CD14-positive monocyte (primary cell): Measurements from ENCODE around the gene KIRREL1. TPM values are rescaled to one million over a fixed set of nuclear protein-coding genes. Genes with fewer than 3 reads are reported as not detected.

ENCODE experiments used
- DNase-seq, 3 donors: peaks; one replicate each; pipeline ENCODE4 v3.0.0-alpha.2; 2011 to 2022
- H2AFZ ChIP-seq: 2 replicates; pipeline ENCODE4 v1.6.0; 2012; ENCODE audit warnings: mild to moderate bottlenecking, low read depth, low read length, inconsistent platforms; ENCODE audit not compliant: insufficient read depth, poor library complexity, severe bottlenecking
- H3K27ac ChIP-seq, 2 donors: 1 replicate in 1 of 2; 2 replicates in 1 of 2; pipeline ENCODE4 v1.5.1; 2012 to 2013; ENCODE audit warnings: low read length in 2 of 2, control low read depth in 1 of 2, inconsistent platforms in 1 of 2, low read depth in 1 of 2, mild to moderate bottlenecking in 1 of 2
- H3K27me3 ChIP-seq, 2 donors: one replicate each; pipeline versions ENCODE4 v1.6.0 to v1.6.1; 2011 to 2013; ENCODE audit warnings: low read length in 2 of 2; ENCODE audit not compliant: control insufficient read depth in 2 of 2, insufficient read depth in 2 of 2
- H3K36me3 ChIP-seq, 2 donors: replicated peaks in 1 of 2; 1 replicate in 1 of 2; 2 replicates in 1 of 2; pipeline versions ENCODE4 v1.5.1 to v1.6.1; 2012 to 2013; ENCODE audit warnings: low read length in 2 of 2, control low read depth in 1 of 2, inconsistent platforms in 1 of 2, mild to moderate bottlenecking in 1 of 2; ENCODE audit not compliant: insufficient read depth in 2 of 2, control insufficient read depth in 1 of 2
- H3K4me1 ChIP-seq, 2 donors: 1 replicate in 1 of 2; 2 replicates in 1 of 2; pipeline versions ENCODE4 v1.5.1 to v1.6.1; 2012 to 2013; ENCODE audit warnings: low read length in 2 of 2, control low read depth in 1 of 2, inconsistent platforms in 1 of 2, mild to moderate bottlenecking in 1 of 2, moderate library complexity in 1 of 2; ENCODE audit not compliant: insufficient read depth in 2 of 2, control insufficient read depth in 1 of 2
- H3K4me2 ChIP-seq: replicated peaks from 2 replicates; pipeline ENCODE3; 2012; ENCODE audit warnings: low read length, moderate library complexity, mild to moderate bottlenecking; ENCODE audit not compliant: poor library complexity, severe bottlenecking; ENCODE audit errors: extremely low read depth
- H3K4me3 ChIP-seq, 3 experiments: fragments of 200-600 bp in 1 of 3; sonication (generic) in 1 of 3; replicated peaks in 1 of 3; 1 replicate in 2 of 3; 2 replicates in 1 of 3; pipeline ENCODE4 v1.5.1; 2011 to 2013; ENCODE audit warnings: low read length in 3 of 3, mild to moderate bottlenecking in 3 of 3, control low read depth in 2 of 3, low read depth in 2 of 3, inconsistent platforms in 1 of 3, moderate library complexity in 1 of 3
- H3K79me2 ChIP-seq: 2 replicates; pipeline ENCODE4 v1.6.0; 2012; ENCODE audit warnings: mild to moderate bottlenecking, control low read depth, inconsistent platforms, low read length, moderate library complexity; ENCODE audit not compliant: insufficient read depth
- H3K9ac ChIP-seq: 2 replicates; pipeline ENCODE4 v1.6.0; 2017; ENCODE audit warnings: low read length, mild to moderate bottlenecking; ENCODE audit not compliant: insufficient read depth, poor library complexity, severe bottlenecking
- H3K9me3 ChIP-seq, 2 donors: replicated peaks in 1 of 2; 1 replicate in 1 of 2; 2 replicates in 1 of 2; pipeline versions ENCODE4 v1.5.1 to v1.6.1; 2012 to 2013; ENCODE audit warnings: low read length in 2 of 2, control low read depth in 1 of 2; ENCODE audit not compliant: control insufficient read depth in 1 of 2, insufficient read depth in 1 of 2
- H4K20me1 ChIP-seq: 2 replicates; pipeline ENCODE4 v1.6.0; 2012; ENCODE audit warnings: mild to moderate bottlenecking, low read length, control low read depth, moderate library complexity; ENCODE audit not compliant: insufficient read depth
- H3K27ac Mint-ChIP-seq, 7 donors: one replicate each; pipeline ENCODE4 v1.8.0; 2020; ENCODE audit warnings: mild to moderate bottlenecking in 7 of 7, mixed read lengths in 7 of 7, moderate library complexity in 6 of 7, inconsistent platforms in 2 of 7
- H3K27me3 Mint-ChIP-seq, 3 donors: one replicate each; pipeline ENCODE4 v1.8.0; 2021 to 2022; ENCODE audit warnings: low read depth in 3 of 3, mild to moderate bottlenecking in 3 of 3, mixed read lengths in 3 of 3, moderate library complexity in 3 of 3, inconsistent platforms in 1 of 3
- H3K36me3 Mint-ChIP-seq, 2 donors: one replicate each; pipeline ENCODE4 v1.8.0; 2020; ENCODE audit warnings: mixed read lengths in 2 of 2, inconsistent platforms in 1 of 2, mild to moderate bottlenecking in 1 of 2
- H3K4me1 Mint-ChIP-seq: one replicate; pipeline ENCODE4 v1.8.0; 2020; ENCODE audit warnings: mild to moderate bottlenecking, mixed read lengths
- H3K4me3 Mint-ChIP-seq, 2 donors: one replicate each; pipeline ENCODE4 v1.8.0; 2020; ENCODE audit warnings: mild to moderate bottlenecking in 2 of 2, mixed read lengths in 2 of 2, moderate library complexity in 1 of 2
- H3K9me3 Mint-ChIP-seq, 7 donors: one replicate each; pipeline ENCODE4 v1.8.0; 2020 to 2022; ENCODE audit warnings: mixed read lengths in 7 of 7, mild to moderate bottlenecking in 6 of 7, moderate library complexity in 6 of 7, inconsistent platforms in 2 of 7
- WGBS: methylation state at CpG from one replicate; pipeline ENCODE4 v1.1.5; 2013; ENCODE audit warnings: missing lambda C conversion rate; ENCODE audit not compliant: insufficient coverage; 5-methylcytosine and 5-hydroxymethylcytosine counted together
- intact Hi-C, 2 donors: fragments of 100-400 bp; cut with micrococcal nuclease; formaldehyde crosslinking; loops; one replicate each; pipeline versions ENCODE4 v1.15.0 to v1.15.1; 2023
- polyA plus RNA-seq, 3 donors: library from polyadenylated mRNA; depleted of rRNA in 1 of 3; unstranded in 2 of 3; stranded (reverse) in 1 of 3; fragments of 300-500 nt in 2 of 3; fragments of >200 nt in 1 of 3; fragmentation: Illumina TruSeq in 2 of 3; gene quantifications; 1 replicate in 2 of 3; 2 replicates in 1 of 3; pipeline ENCODE4 v1.2.3, GENCODE V29; 2012 to 2021
- TF ChIP-seq, protein P1 (sequence below): fragments of 200-600 bp; IDR thresholded peaks from one replicate; pipeline ENCODE4 v1.8.0; 2022; ENCODE audit warnings: antibody characterized with exemption, mild to moderate bottlenecking

KIRREL1 gene
- polyA plus RNA-seq, 3 donors = not detected

GRCh38 chr1:158016651-158017335 lies 23.3 kb downstream of the KIRREL1 start:
- WGBS = 57% methylated on average over 7 of the region's 10 CpGs
- Histone ChIP-seq H3K4me1 (peaks cover 0 to 7% of the 10 kb centered on the region in 2 donors), H3K79me2 (no peaks in the 10 kb centered on the region), H3K36me3 (no peaks in the 10 kb centered on the region), H3K9ac (no peak overlapping the region), H3K27me3 (no peaks in the 10 kb centered on the region), H3K9me3 (no peaks in the 10 kb centered on the region), H3K4me3 (no peak overlapping the region), H4K20me1 (no peaks in the 10 kb centered on the region), H3K4me2 (no peak overlapping the region), H2AFZ (no peak overlapping the region), H3K27ac (no peak overlapping the region)
- H3K36me3 Mint-ChIP-seq = no peaks in the 10 kb centered on the region
- TF ChIP-seq, protein P1, sequence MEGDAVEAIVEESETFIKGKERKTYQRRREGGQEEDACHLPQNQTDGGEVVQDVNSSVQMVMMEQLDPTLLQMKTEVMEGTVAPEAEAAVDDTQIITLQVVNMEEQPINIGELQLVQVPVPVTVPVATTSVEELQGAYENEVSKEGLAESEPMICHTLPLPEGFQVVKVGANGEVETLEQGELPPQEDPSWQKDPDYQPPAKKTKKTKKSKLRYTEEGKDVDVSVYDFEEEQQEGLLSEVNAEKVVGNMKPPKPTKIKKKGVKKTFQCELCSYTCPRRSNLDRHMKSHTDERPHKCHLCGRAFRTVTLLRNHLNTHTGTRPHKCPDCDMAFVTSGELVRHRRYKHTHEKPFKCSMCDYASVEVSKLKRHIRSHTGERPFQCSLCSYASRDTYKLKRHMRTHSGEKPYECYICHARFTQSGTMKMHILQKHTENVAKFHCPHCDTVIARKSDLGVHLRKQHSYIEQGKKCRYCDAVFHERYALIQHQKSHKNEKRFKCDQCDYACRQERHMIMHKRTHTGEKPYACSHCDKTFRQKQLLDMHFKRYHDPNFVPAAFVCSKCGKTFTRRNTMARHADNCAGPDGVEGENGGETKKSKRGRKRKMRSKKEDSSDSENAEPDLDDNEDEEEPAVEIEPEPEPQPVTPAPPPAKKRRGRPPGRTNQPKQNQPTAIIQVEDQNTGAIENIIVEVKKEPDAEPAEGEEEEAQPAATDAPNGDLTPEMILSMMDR = no peak
- H3K4me3 Mint-ChIP-seq = no peak overlapping the region
- peaks cover 6 to 11% (median 10%) of the 10 kb centered on the region in 3 donors for H3K27me3 Mint-ChIP-seq
- intact Hi-C loops = no loop called here
- H3K9me3 Mint-ChIP-seq = peaks cover 0 to 1% (median 0%) of the 10 kb centered on the region in 7 donors
- no peak for DNase-seq
- H3K4me1 Mint-ChIP-seq = peaks cover 7% of the 10 kb centered on the region
- no peak overlapping the region for H3K27ac Mint-ChIP-seq

DNA sequence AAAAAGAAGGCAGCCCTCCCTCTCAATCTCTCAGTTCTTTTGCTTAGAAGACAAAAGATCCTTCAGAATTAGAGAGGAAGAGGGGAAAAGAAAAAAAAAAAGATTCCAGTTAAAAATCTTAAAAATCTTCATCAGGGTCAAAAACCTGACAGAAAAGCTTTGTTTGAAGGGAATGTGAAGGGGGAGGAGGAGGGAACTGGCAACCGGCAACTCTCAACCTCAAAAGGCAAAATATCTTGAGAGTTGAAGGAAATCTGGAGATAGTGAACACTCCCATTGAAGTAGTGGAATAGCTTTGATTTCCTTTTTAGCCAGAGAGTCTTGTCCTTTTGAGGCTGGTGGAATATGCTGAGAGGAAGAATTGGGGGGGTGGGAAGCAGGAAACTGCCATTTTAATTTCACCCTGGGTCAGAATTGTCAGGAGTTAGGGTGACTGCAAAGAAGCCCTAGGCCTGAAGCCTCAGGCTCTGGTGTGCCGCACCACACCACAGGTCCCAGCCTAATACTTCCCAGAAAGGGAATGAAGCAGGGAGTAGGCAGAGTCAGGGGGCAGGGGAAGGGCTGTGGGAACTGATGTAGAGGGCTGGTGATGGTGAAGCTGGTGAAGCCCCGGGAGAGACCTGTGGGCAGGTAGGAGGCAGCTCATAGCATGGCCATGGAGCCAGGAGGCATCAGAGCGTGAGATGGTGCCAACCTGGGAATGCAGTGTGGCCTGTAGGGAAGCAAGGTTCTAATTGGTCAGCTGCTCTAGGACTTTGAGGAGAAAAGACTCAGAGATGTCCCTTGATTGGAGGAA lies 24.6 kb downstream of the KIRREL1 start:
- H3K27ac ChIP-seq = no peak overlapping the region
- Mint-ChIP-seq H3K9me3 (peaks cover 0 to 1% (median 0%) of the 10 kb centered on the region in 7 donors), H3K27ac (peak overlapping the region in 2 of 7 donors; percentile 14 to 15), H3K27me3 (peaks cover 6 to 11% (median 8%) of the 10 kb centered on the region in 3 donors), H3K4me1 (peaks cover 7% of the 10 kb centered on the region), H3K36me3 (no peaks in the 10 kb centered on the region), H3K4me3 (no peak overlapping the region)
- intact Hi-C loops = no loop called here
- H3K79me2 ChIP-seq = no peaks in the 10 kb centered on the region
- no peaks in the 10 kb centered on the region for H4K20me1 ChIP-seq
- WGBS = 85% methylated on average over 2 of the region's 4 CpGs
- DNase-seq = no peak
- H3K4me1 ChIP-seq = peaks cover 0 to 7% of the 10 kb centered on the region in 2 donors
- TF ChIP-seq, protein P1 = no peak
- no peak overlapping the region for H3K4me2 ChIP-seq
- no peaks in the 10 kb centered on the region for H3K27me3 ChIP-seq
- no peaks in the 10 kb centered on the region for H3K9me3 ChIP-seq
- no peak overlapping the region for H3K4me3 ChIP-seq
- H3K9ac ChIP-seq = no peak overlapping the region
- H3K36me3 ChIP-seq = no peaks in the 10 kb centered on the region
- H2AFZ ChIP-seq = no peak overlapping the region
